Liver (tissue), 9 donors: ENCODE measurements around the gene CNTN2. TPM values are rescaled to one million over a fixed set of nuclear protein-coding genes. Genes with fewer than 3 reads are reported as not detected.

Source experiments
- DNase-seq: peaks from one replicate; pipeline ENCODE4 v3.0.0-alpha.2; 2017; ENCODE audit warnings: low spot score
- H3K27ac ChIP-seq, 2 donors: one replicate each; pipeline ENCODE4 v1.7.0; 2013; ENCODE audit warnings: inconsistent platforms in 2 of 2, low read length in 2 of 2, control low read depth in 1 of 2, low read depth in 1 of 2, mild to moderate bottlenecking in 1 of 2
- H3K27me3 ChIP-seq, 4 donors: one replicate each; pipeline versions ENCODE4 v1.6.1 to v1.7.0; 2013; ENCODE audit warnings: low read length in 3 of 4, inconsistent platforms in 1 of 4, mild to moderate bottlenecking in 1 of 4, moderate library complexity in 1 of 4; ENCODE audit not compliant: control insufficient read depth in 4 of 4, insufficient read depth in 4 of 4
- H3K36me3 ChIP-seq, 4 donors: one replicate each; pipeline versions ENCODE4 v1.6.1 to v1.7.0; 2013; ENCODE audit warnings: low read length in 3 of 4, mild to moderate bottlenecking in 3 of 4, low read depth in 1 of 4, moderate library complexity in 1 of 4; ENCODE audit not compliant: control insufficient read depth in 4 of 4, insufficient read depth in 3 of 4
- H3K4me1 ChIP-seq, 4 donors: one replicate each; pipeline versions ENCODE4 v1.6.1 to v1.7.0; 2013; ENCODE audit warnings: low read length in 3 of 4, mild to moderate bottlenecking in 3 of 4, moderate library complexity in 1 of 4; ENCODE audit not compliant: control insufficient read depth in 4 of 4, insufficient read depth in 4 of 4
- H3K4me3 ChIP-seq, 3 donors: one replicate each; pipeline versions ENCODE4 v1.6.1 to v1.7.0; 2013; ENCODE audit warnings: low read length in 3 of 3, control low read depth in 1 of 3, low read depth in 1 of 3, mild to moderate bottlenecking in 1 of 3
- H3K9ac ChIP-seq, 2 donors: one replicate each; pipeline ENCODE4 v1.7.0; 2013; ENCODE audit warnings: low read length in 2 of 2, mild to moderate bottlenecking in 2 of 2, moderate library complexity in 2 of 2, control low read depth in 1 of 2, low read depth in 1 of 2
- H3K9me3 ChIP-seq, 4 donors: one replicate each; pipeline versions ENCODE4 v1.6.1 to v1.7.0; 2013; ENCODE audit warnings: low read length in 3 of 4; ENCODE audit not compliant: control insufficient read depth in 4 of 4
- ATF3 ChIP-seq: IDR thresholded peaks from 2 replicates; pipeline ENCODE4 v1.6.1; 2016; ENCODE audit warnings: antibody characterized with exemption
- CTCF ChIP-seq: fragments of 150-350 bp; IDR thresholded peaks from 2 replicates; pipeline ENCODE4 v1.5.1; 2017; ENCODE audit warnings: improper control_type of control experiment, low read depth, low read length; ENCODE audit not compliant: missing input control
- EGR1 ChIP-seq, 2 donors: IDR thresholded peaks; 2 replicates each; pipeline ENCODE4 v1.6.1; 2016 to 2018; ENCODE audit warnings: antibody characterized with exemption in 2 of 2, low read depth in 2 of 2
- FOXA1 ChIP-seq: IDR thresholded peaks from 2 replicates; pipeline ENCODE4 v1.6.1; 2016; ENCODE audit warnings: antibody characterized with exemption
- FOXA2 ChIP-seq: IDR thresholded peaks from 2 replicates; pipeline ENCODE4 v1.6.1; 2016; ENCODE audit warnings: antibody characterized with exemption
- GABPA ChIP-seq, 2 donors: IDR thresholded peaks in 1 of 2; conservative IDR thresholded peaks in 1 of 2; 2 replicates each; pipeline ENCODE4 v1.6.1; 2016; ENCODE audit warnings: antibody characterized with exemption in 2 of 2, mild to moderate bottlenecking in 1 of 2, moderate library complexity in 1 of 2
- HNF4A ChIP-seq, 2 donors: conservative IDR thresholded peaks; 2 replicates each; pipeline ENCODE4 v1.6.1; 2016; ENCODE audit warnings: antibody characterized with exemption in 2 of 2, mild to moderate bottlenecking in 2 of 2
- HNF4G ChIP-seq: IDR thresholded peaks from 2 replicates; pipeline ENCODE4 v1.6.1; 2016; ENCODE audit warnings: antibody characterized with exemption
- JUND ChIP-seq, 2 donors: IDR thresholded peaks; 2 replicates each; pipeline ENCODE4 v1.6.1; 2016; ENCODE audit warnings: antibody characterized with exemption in 2 of 2
- RAD21 ChIP-seq, 2 donors: IDR thresholded peaks; 2 replicates each; pipeline ENCODE4 v1.6.1; 2016; ENCODE audit warnings: antibody characterized with exemption in 2 of 2, mild to moderate bottlenecking in 2 of 2
- REST ChIP-seq: IDR thresholded peaks from 2 replicates; pipeline ENCODE4 v1.6.1; 2016; ENCODE audit warnings: antibody characterized with exemption, mild to moderate bottlenecking
- RXRA ChIP-seq, 2 donors: IDR thresholded peaks; 2 replicates each; pipeline ENCODE4 v1.6.1; 2017 to 2018; ENCODE audit warnings: antibody characterized with exemption in 2 of 2, mild to moderate bottlenecking in 1 of 2
- SP1 ChIP-seq: IDR thresholded peaks from 2 replicates; pipeline ENCODE4 v1.6.1; 2018; ENCODE audit warnings: antibody characterized with exemption, mild to moderate bottlenecking
- TAF1 ChIP-seq: conservative IDR thresholded peaks from 2 replicates; pipeline ENCODE4 v1.6.1; 2016; ENCODE audit warnings: antibody characterized with exemption, mild to moderate bottlenecking
- YY1 ChIP-seq: IDR thresholded peaks from 2 replicates; pipeline ENCODE4 v1.6.1; 2016; ENCODE audit warnings: antibody characterized with exemption, mild to moderate bottlenecking
- ZBTB33 ChIP-seq: IDR thresholded peaks from 2 replicates; pipeline ENCODE4 v1.6.1; 2016; ENCODE audit warnings: antibody characterized with exemption
- WGBS: extraction: QIAGEN DNeasy Blood & Tissue Kit; methylation state at CpG from one replicate; pipeline ENCODE4 v1.1.7; 2013; 5-methylcytosine and 5-hydroxymethylcytosine counted together
- polyA plus RNA-seq, 2 donors: library from polyadenylated mRNA; stranded (reverse) in 1 of 2; unstranded in 1 of 2; fragments of 200-250 nt in 1 of 2; fragments of >200 nt in 1 of 2; fragmentation: Nextera tagmentation in 1 of 2; extraction: Ambion mirVana in 1 of 2; gene quantifications; one replicate each; pipeline versions ENCODE4 v1.2.1 to v1.2.3, GENCODE V29; 2013 to 2015
- total RNA-seq, 2 donors: library from RNA; depleted of rRNA; stranded (reverse); fragments of >200 nt; gene quantifications; one replicate each; pipeline ENCODE4 v1.2.3, GENCODE V29; 2014
- TF ChIP-seq, protein P1 (sequence below): IDR thresholded peaks from 2 replicates; pipeline ENCODE4 v1.6.1; 2016; ENCODE audit warnings: antibody characterized with exemption
- donor health status: healthy.
- donor health status: healthy.
- donor health status: healthy.
- donor health status: healthy.
- donor health status: healthy.

CNTN2 gene, protein sequence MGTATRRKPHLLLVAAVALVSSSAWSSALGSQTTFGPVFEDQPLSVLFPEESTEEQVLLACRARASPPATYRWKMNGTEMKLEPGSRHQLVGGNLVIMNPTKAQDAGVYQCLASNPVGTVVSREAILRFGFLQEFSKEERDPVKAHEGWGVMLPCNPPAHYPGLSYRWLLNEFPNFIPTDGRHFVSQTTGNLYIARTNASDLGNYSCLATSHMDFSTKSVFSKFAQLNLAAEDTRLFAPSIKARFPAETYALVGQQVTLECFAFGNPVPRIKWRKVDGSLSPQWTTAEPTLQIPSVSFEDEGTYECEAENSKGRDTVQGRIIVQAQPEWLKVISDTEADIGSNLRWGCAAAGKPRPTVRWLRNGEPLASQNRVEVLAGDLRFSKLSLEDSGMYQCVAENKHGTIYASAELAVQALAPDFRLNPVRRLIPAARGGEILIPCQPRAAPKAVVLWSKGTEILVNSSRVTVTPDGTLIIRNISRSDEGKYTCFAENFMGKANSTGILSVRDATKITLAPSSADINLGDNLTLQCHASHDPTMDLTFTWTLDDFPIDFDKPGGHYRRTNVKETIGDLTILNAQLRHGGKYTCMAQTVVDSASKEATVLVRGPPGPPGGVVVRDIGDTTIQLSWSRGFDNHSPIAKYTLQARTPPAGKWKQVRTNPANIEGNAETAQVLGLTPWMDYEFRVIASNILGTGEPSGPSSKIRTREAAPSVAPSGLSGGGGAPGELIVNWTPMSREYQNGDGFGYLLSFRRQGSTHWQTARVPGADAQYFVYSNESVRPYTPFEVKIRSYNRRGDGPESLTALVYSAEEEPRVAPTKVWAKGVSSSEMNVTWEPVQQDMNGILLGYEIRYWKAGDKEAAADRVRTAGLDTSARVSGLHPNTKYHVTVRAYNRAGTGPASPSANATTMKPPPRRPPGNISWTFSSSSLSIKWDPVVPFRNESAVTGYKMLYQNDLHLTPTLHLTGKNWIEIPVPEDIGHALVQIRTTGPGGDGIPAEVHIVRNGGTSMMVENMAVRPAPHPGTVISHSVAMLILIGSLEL
- total RNA-seq (under 1 TPM; 0.05 to 0.17 TPM), polyA plus RNA-seq (under 1 TPM; 0.17 to 0.25 TPM)

DNA sequence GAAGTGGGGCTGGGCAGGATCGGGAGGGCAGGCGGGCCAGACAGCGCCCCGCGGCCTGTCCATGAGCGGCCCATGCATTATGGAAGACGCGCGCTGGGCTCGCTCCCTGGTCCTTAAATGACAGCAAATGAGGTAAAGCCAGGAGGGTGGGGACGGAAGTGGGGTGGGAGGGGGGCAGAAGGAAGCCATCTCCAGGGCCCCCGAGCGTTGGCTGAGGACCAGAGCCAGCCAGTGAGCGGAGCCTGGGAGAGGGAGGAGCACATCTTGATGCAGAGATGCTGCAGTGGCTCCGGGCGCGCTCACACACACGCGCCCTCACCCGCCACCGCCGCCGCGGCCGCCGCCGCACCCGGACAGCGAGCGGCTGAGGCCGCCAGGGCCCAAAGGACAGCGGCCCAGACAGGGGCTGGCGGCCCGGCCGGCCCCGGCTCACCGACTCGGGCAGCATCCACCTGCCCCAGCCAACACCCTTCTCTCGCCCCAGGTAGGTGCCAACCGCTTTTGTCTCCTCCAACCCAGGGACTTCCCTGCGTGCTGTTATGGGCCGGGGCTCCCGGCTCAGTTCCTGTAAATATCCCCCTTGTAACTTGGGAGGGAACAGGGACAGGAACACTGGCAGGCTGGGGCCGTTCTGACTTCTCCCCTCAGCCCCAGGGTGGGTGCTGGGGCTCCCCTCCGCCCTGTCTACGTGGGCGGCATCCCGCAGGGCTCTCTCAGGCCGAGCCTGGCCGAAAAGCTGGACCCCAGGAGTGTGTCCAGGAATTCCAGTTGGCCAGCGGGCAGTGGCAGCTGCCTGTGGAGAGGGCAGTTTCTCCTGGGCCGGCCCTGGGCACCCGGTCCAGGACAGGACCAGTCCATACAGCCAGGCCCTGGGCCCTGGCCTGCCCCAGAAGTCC is at the start of gene CNTN2:
Gene CNTN2 (plus strand): TSS at position 302 of the 896 bp plus-strand sequence. CDS start 9,974 bp downstream, outside the sequence.
- Histone ChIP-seq H3K9ac (no peak within 1 kb of the TSS), H3K36me3 (no peaks in the 10 kb centered on the region), H3K27me3 (no peaks in the 10 kb centered on the region), H3K27ac (no peak within 1 kb of the TSS), H3K4me3 (no peak within 1 kb of the TSS), H3K4me1 (peaks cover 8 to 31% (median 24%) of the 10 kb centered on the region in 4 donors), H3K9me3 (no peaks in the 10 kb centered on the region)
- 50% methylated on average over 53 of the region's 53 CpGs for WGBS
- TF ChIP-seq JUND (IDR thresholded peaks at IDR 0.05): no peak
- TF ChIP-seq REST: no peak
- TF ChIP-seq HNF4A (conservative IDR thresholded peaks at IDR 0.05): no peak
- no peak for TF ChIP-seq YY1
- TF ChIP-seq CTCF: no peak
- no peak for TF ChIP-seq FOXA2
- TF ChIP-seq TAF1: no peak
- no peak for TF ChIP-seq SP1
- no peak for TF ChIP-seq HNF4G
- no peak for TF ChIP-seq RXRA (IDR thresholded peaks at IDR 0.05)
- no peak for TF ChIP-seq ATF3
- no peak for TF ChIP-seq FOXA1
- TF ChIP-seq EGR1 (IDR thresholded peaks at IDR 0.05; ENCODE audit: low read depth in 2 of 2): no peak
- TF ChIP-seq, protein P1, sequence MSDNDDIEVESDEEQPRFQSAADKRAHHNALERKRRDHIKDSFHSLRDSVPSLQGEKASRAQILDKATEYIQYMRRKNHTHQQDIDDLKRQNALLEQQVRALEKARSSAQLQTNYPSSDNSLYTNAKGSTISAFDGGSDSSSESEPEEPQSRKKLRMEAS: no peak
- no peak for TF ChIP-seq RAD21 (IDR thresholded peaks at IDR 0.05)
- no peak for TF ChIP-seq ZBTB33
- TF ChIP-seq GABPA (IDR thresholded peaks at IDR 0.05 in 1 of 2, conservative IDR thresholded peaks at IDR 0.05 in 1 of 2): no peak
- DNase-seq: no peak
